Sciatic nerve (tissue), 2 donors: Measurements from ENCODE around the gene FGGY. TPM values are rescaled to one million over a fixed set of nuclear protein-coding genes. Genes with fewer than 3 reads are reported as not detected.
"Not testable (repeated sequence)": the region's sequence is repeated elsewhere in the genome, so short reads cannot be mapped to it uniquely, and the experiment has no call there.

Source experiments
- ATAC-seq: fragments of 200-7000 bp; cut with Tn5 transposase; one replicate; pipeline ENCODE4 v1.9.1; 2020; ENCODE audit warnings: mild to moderate bottlenecking, moderate library complexity
- DNase-seq: peaks from one replicate; pipeline ENCODE4 v3.0.0-alpha.2; 2020; ENCODE audit warnings: low spot score
- intact Hi-C: fragments of 100-400 bp; cut with DNase I; formaldehyde crosslinking; loops from one replicate; pipeline ENCODE4 v1.14.2; 2022
- total RNA-seq: library from RNA; stranded (reverse); fragmentation: NEBNext Ultra II Directional; extraction: Animal tissue kit (Norgen Biotek cat#: 25700); gene quantifications from one replicate; pipeline ENCODE4 v1.2.1, GENCODE V29; 2021
- donor health status: DM: no; HTN: no; CAD: no.
- donor health status: DM: no; HTN: no; CAD: no.

FGGY gene
- total RNA-seq, 1 donor from 2014 or later = 41.1 TPM

DNA sequence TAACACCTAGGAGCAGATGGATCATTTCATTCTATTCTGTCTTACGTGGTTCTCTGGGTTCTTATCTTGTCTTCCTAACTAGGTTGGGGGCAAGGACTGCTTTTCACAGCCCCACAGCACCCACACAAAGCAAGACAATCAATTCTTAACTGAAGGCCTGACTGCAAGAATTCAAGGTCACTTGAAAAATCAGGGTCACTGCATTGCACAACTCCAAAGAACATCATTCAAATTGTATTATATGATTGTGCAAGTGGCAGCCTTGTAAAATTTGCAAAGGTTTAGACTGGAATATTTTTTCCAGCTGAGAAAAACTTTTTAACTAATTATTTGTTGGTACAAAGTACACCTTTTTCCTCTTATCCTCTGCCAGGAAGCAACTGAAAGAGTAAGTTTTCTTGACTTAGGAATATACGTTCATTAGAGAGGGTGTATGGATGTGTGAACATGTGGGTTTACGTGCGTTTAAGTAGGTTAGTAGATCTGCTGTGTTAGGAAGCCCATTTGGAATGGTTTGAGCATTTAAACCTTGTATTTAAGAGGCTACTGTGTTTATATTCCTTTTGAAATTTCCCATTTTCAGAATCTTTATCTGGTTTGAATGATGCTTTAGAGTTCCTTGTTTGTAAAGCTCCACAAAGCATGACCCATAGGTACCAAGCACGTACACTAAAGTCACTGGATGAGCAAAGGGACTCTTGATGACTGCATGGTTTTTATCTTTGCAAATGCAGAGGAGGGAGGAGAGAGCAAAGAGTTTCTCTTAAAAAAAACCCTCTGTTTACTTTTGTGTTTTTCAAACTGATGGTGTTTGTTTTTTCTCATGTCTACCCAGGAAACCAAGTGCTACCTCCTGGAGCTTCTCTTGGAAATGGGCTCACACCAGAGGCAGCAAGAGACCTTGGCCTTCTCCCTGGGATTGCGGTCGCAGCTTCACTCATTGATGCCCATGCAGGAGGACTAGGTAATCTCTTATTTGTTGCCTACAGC is 214.9 kb downstream of the FGGY start:
- ATAC-seq (peak; percentile 81), DNase-seq (no peak)
- intact Hi-C loops = no loop called here

DNA sequence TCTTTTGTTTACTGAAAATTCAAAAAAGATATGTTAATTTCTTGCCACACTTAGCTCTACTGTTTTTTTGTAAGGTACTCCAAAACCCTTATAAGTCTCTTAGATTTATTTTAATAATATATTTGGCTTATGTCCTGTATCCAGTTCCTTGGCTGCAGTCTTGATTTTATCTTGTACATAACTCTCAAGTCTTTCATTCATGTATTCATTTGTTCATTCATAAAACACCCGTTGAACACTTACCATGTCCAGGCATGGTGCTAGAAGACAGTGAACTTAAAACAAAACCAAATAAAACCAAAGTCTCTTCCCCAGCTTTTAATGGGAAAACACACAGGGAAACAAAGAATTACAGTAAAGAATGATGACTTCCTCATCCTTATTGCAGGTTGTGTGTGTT is 215.8 kb downstream of the FGGY start:
- intact Hi-C loops = no loop called here
- DNase-seq (no peak), ATAC-seq (no peak)

GRCh38 chr1:59514061-59514909 is 217.4 kb downstream of the FGGY start:
- no peak for ATAC-seq
- intact Hi-C loops = no loop called here
- DNase-seq = no peak

GRCh38 chr1:59516881-59517280 is 220.0 kb downstream of the FGGY start:
- intact Hi-C loops = no loop called here
- DNase-seq = no peak
- peak; percentile 86 for ATAC-seq

GRCh38 chr1:59520194-59520593 is 223.3 kb downstream of the FGGY start:
- DNase-seq (peak; percentile 72), ATAC-seq (peak; percentile 71)
- intact Hi-C loops = no loop called here

DNA sequence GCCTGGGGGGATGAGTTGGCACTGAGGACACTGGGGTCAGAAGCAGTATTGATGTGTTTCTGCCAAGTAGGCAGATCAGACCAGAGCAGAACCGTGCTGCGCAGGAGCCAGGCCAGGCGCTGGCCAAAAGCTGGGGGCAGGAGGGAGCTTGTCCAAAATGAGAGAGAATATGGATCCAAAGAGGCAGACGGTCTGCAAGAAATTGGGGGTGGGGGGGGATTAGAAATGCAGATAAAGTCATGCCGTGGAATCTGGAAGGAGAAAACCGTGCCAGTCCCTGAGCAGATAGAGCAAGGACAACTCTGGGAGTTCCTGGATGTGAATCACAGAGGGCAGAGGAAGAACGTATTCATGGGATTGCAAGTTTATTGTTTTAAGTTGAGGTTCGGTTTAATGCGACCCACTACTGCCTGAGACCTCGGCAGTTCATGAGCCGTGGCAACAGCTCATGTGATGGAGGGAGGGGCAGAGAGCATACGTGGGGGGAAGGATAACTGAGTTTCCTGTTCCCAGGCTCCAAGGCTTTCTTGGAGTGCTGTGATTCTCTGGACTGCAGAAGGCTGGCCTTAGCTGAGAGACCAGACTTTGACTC is 224.0 kb downstream of the FGGY start:
- intact Hi-C loops = no loop called here
- DNase-seq (no peak), ATAC-seq (peak; percentile 74)

DNA sequence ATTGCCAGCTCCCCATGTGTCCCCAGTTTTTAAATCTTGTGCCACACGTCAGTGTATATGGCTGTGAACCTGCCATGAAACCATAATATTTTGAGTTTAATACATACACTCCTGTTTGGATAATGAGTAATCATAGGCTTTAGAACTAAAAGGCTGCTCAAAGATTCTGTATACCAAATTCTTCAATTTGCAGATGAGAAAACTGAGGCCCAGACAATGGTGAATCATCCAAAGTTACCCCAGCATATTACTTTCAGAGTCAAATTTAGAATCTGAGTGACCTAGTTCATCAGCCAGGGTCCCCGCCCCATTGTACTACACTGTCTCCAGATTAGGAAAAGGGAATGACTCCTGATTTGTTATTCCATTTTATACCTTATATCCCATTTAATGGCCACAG is 224.6 kb downstream of the FGGY start:
- intact Hi-C loops = no loop called here
- ATAC-seq (no peak), DNase-seq (no peak)

GRCh38 chr1:59522925-59523505 is 226.1 kb downstream of the FGGY start:
- intact Hi-C loops = no loop called here
- ATAC-seq (peak; percentile 48), DNase-seq (no peak)

DNA sequence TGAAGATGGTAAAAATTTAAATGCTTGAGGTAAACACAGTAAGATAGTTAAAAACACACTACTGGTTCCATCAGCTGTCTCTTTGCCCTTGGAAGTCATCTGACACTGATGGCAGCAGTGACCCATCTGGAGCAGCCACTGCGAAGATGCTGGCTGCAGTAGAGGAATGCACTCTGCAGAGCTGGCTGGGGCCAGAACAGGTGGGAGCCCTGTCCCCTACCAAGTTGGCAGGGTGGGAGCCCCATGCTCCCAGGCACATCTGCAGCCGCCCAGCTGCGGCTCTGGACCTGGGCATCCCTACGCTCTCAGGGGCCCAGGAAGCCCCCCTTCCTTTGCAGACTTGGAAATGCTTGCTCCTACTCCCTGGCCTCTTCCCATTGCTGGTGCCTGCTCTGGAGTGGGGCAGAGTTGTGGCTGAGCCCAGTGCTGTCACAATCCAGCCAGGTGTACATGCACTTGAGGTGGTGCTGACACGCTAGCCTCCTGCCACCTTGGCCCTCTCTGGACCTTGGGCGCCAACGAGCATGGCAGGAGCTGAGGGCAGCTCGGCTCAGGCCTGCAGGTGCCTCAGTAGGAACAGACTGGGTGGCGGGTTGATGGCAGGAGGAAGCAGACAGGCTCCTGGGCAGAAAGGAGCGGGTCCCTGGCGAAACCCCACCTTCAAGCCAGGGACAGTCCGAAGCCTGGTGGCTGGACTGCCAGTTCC is 227.0 kb downstream of the FGGY start:
- no peak for DNase-seq
- ATAC-seq = no peak
- intact Hi-C loops = no loop called here

GRCh38 chr1:59526240-59526639 is 229.3 kb downstream of the FGGY start:
- no peak for ATAC-seq
- intact Hi-C loops = no loop called here
- no peak for DNase-seq

- DNase-seq (no peak), ATAC-seq (no peak)
- intact Hi-C loops = no loop called here
Measured at GRCh38 chr1:59528471-59528870, 231.6 kb downstream of the FGGY start.

GRCh38 chr1:59528900-59529299 is 232.0 kb downstream of the FGGY start:
- ATAC-seq = no peak
- intact Hi-C loops = no loop called here

DNA sequence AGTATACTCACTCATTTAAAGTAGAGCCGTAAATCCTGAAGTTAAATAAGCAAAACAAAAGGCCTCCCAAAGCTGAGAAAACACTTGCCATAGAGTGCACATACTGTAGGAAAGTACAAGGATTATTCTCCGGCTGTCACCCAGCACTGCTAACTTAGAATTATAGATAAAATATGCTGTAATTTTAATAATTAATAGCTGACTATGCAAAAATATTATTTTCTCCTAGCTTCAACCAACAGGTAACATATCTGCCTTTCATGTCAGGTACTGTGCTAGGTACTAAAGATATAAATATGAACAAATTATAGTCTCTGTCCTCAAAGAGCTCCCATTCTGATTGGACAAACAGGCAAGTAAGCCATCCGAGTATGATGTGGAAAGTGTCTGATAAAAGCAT is 233.2 kb downstream of the FGGY start:
- ATAC-seq = no peak
- intact Hi-C loops = no loop called here
- DNase-seq = no peak

More at GRCh38 chr1:59528900-59529299, 232.0 kb downstream of the FGGY start:
- DNase-seq = no peak

DNA sequence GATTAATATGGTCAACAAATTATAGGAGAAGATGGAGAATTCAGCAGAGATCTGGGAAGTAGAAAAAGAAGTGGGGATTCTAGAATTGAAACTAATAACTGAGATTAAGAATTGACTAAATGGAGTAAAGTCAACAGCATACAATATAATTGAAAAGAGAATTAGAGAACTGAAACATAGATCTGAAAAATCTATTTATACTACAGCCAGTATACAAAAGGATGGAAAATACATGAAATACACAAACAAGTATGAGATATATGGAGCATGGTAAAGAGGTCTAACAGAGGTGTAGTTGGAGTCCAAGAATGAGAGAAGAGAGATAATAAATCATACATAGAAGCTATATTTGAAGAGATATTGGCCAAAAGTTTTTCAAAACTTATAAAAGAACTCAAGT is 235.2 kb downstream of the FGGY start:
- ATAC-seq = no peak
- no peak for DNase-seq
- intact Hi-C loops = no loop called here

GRCh38 chr1:59538476-59538875 is 241.6 kb downstream of the FGGY start:
- DNase-seq, ATAC-seq, intact Hi-C loops: not testable (repeated sequence)

GRCh38 chr1:59539961-59540681 is 243.2 kb downstream of the FGGY start:
- no peak for ATAC-seq
- intact Hi-C loops = no loop called here

DNA sequence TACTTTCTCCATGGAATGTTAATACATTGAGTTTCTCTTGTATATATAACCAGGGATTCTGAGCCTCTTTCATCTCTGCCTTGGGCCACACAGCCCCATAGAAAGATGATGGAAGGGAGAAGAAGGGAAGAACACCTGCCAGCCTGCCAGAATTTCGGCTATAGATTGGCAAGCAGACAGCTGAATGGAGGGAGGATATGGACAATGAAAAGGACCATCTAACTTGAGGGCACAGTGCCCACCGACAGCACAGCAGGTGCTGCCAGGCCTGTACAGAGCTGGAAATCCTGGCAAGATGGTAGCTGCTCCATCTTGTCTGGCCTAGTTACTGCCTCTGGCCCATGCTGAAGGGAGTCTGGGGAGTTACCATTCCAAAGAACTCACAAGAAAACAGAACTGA is 244.3 kb downstream of the FGGY start:
- DNase-seq (no peak), ATAC-seq (no peak)
- intact Hi-C loops = no loop called here

More at GRCh38 chr1:59539961-59540681, 243.2 kb downstream of the FGGY start:
- no peak for DNase-seq

GRCh38 chr1:59541891-59542290 is 245.0 kb downstream of the FGGY start:
- peak; percentile 26 for ATAC-seq
- DNase-seq = no peak
- intact Hi-C loops = no loop called here
